ENCODE data around the gene APOA1. TPM values are rescaled to one million over a fixed set of nuclear protein-coding genes. Genes with fewer than 3 reads are reported as not detected.

Gene APOA1
- total RNA-seq, 1 donor from 2014 or later: 0.10 TPM

DNA sequence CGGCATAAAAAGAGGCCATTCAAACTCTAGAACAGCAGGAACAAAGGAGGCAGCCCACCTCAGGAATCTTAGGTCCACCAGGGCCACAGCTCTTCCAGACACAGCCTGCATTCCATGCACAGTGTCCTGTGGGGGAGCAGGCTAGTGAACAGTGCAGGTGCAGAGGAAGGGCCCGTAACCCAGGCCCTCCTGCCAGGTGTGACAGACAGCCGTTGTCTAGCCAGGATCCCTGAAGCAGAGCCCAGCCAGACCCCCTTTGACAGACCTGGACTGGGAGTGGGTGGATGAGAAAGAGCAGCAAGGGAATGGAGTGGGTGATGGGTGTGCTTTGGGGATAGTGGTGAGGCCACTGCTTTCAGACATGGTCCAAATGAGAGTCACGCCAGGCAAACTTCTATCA, 48.4 kb downstream of the APOA1 start:
- no peak for DNase-seq (ENCODE audit: low read depth)

DNA sequence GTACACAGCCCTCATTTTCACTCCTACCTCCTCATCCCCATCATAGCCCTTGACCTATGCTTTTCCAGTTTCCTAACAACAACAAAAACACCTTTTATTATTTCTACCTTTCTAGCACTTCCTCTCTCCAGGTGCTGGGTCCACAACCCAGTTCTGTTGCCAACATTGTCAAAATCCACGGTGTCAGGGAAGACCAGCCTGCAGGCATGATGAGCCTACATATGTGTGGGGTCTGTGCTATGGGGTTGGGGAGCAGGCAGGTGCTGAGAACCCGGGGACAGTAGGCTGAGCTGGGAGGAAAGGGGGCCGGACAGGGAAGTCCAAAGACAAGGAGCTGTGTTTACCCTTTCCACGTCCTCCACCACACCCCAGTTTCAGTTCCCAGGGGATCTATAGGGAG, 48.9 kb downstream of the APOA1 start:
- DNase-seq (ENCODE audit: low read depth): no peak

DNA sequence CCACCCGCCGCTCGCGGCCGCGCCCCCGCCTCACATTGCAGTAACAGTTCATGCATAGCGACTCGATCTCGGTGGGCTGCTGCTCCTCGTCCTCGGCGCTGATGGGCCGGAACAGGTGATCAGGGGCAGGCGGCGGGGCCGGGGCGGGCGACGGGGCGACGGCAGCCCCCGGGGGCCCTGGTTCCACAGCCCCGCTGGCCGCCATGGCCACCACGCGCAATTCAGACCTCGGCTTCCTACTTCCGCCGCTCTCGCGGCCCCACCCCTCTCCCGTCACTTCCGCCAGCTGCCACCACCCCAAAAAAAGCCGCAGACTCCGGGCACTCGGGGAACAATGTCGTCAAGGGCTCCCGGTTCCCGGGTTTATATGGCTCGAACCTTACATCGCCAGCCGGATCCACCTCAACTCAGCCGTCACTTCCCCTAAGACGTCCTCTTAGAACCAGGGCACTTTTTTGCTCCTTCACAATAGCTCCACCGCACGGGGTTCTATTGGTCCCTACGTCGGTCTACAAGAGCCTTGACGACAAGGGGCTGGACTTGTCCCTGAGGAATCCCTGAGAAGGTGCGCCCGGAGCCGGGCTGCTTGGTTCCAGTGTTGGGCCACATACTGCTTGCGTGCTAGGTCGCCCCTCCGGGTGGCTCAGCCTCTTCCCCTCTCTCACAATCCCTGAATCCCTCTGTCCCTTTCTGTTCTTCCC, 49.5 kb downstream of the APOA1 start, which contains the start of gene ZPR1:
ZPR1 (minus strand) TSS at position 238 of the 701 bp plus-strand sequence; CDS start at position 205, 33 bp downstream.
- DNase-seq (ENCODE audit: low read depth): peak; percentile 60

DNA sequence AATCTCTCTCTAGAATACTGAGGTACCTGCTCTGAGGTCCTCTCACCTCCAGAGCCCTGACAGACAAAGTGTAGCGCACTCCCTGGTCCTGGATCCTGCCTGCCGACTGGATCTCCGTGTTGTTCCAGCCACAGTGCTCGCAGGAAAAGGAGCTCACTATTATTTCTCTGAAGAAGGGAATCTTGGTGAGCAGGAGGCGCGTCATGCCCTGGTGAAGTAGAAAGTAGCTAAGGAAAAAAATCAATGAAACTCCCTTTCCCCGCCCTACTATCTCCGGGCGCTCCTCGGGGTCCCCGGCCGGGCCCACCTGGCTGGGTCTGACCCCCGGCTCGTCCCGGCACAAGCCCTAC, 50.0 kb downstream of the APOA1 start:
- DNase-seq (ENCODE audit: low read depth): no peak

DNA sequence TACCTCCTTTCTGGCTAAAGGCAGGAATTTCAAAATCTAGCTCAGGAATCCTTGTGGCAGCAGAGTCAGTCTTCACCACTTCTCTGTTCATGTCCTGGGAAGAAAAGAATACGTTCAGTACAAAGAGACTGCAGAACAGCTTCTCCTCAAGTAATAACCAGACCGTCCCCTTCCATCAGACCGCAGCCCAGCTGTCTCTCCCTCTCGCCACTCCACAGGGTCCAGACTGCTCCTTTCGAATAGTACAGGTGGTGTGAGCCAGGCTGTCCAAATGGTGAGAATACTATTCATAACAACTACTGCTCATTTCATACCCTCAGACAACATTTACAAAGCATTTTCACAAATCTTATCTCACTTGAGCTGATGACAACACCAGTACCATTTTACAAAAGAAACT, 50.5 kb downstream of the APOA1 start:
- DNase-seq (ENCODE audit: low read depth): no peak

DNA sequence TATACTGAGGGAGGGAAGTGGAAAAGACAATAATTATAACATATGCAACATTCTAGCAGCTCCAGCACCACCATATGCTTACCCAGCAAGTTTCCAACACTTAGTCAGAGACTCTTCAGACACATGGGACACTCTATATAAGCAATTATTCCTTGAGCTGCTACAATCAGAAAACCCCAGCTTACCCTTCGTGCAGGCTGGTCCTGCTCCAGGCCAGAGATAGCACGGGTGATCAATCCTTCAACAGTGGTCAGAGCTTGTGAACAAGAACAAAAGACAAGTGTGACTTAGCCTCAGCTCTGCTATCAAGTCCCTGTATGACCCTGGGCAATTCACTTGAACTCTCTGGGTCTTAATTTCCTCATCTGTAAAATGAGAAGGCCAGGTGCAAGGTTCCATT, 51.1 kb downstream of the APOA1 start:
- no peak for DNase-seq (ENCODE audit: low read depth)

Other genes starting within 250 kb of the APOA1 start
- gene BUD13, start 64.6 kb downstream of the APOA1 start, total RNA-seq: 13.4 and 14.2 TPM in 2 replicates
- 54.7 and 58.6 TPM in 2 replicates for gene ZPR1, start 49.6 kb downstream of the APOA1 start, total RNA-seq
- not detected in 2 replicates for gene APOA5, start 45.7 kb downstream of the APOA1 start, total RNA-seq
- gene APOA4, start 14.3 kb downstream of the APOA1 start, total RNA-seq: not detected in 2 replicates
- gene APOC3, start 7.7 kb downstream of the APOA1 start, total RNA-seq: not detected in 2 replicates